Ishikawa (cell line): Measurements from ENCODE around the gene ADK.

Experiments
- CEBPB ChIP-seq: IDR thresholded peaks from 2 replicates; pipeline ENCODE4 v1.6.1; 2012
- CREB1 ChIP-seq: IDR thresholded peaks from 2 replicates; pipeline ENCODE4 v1.6.1; 2012; ENCODE audit warnings: low read depth
- EGR1 ChIP-seq: IDR thresholded peaks from 2 replicates; pipeline ENCODE4 v1.6.1; 2012
- EP300 ChIP-seq: IDR thresholded peaks from 2 replicates; pipeline ENCODE4 v1.6.1; 2012; ENCODE audit warnings: borderline replicate concordance
- FOXM1 ChIP-seq: IDR thresholded peaks from 2 replicates; pipeline ENCODE4 v1.6.1; 2012; ENCODE audit warnings: low read depth, borderline replicate concordance
- NFIC ChIP-seq: IDR thresholded peaks from 2 replicates; pipeline ENCODE4 v1.6.1; 2012
- RAD21 ChIP-seq: IDR thresholded peaks from 2 replicates; pipeline ENCODE4 v1.6.1; 2012; ENCODE audit warnings: low read depth
- TAF1 ChIP-seq: IDR thresholded peaks from 2 replicates; pipeline ENCODE4 v1.6.1; 2012; ENCODE audit warnings: low read depth, mild to moderate bottlenecking
- TCF12 ChIP-seq: IDR thresholded peaks from 2 replicates; pipeline ENCODE4 v1.6.1; 2012; ENCODE audit warnings: low read depth
- TEAD4 ChIP-seq: IDR thresholded peaks from 2 replicates; pipeline ENCODE4 v1.6.1; 2012
- YY1 ChIP-seq: IDR thresholded peaks from 2 replicates; pipeline ENCODE4 v1.6.1; 2012; ENCODE audit warnings: low read depth
- ZBTB7A ChIP-seq: IDR thresholded peaks from 2 replicates; pipeline ENCODE4 v1.6.1; 2012; ENCODE audit warnings: low read depth
- TF ChIP-seq, protein P1 (sequence below): IDR thresholded peaks from 2 replicates; pipeline ENCODE4 v1.6.1; 2012
- TF ChIP-seq, protein P2 (sequence below): IDR thresholded peaks from 2 replicates; pipeline ENCODE4 v1.6.1; 2012
- TF ChIP-seq, protein P3 (sequence below): IDR thresholded peaks from 2 replicates; pipeline ENCODE4 v1.6.1; 2012; ENCODE audit warnings: low read depth, mild to moderate bottlenecking

ADK gene

DNA sequence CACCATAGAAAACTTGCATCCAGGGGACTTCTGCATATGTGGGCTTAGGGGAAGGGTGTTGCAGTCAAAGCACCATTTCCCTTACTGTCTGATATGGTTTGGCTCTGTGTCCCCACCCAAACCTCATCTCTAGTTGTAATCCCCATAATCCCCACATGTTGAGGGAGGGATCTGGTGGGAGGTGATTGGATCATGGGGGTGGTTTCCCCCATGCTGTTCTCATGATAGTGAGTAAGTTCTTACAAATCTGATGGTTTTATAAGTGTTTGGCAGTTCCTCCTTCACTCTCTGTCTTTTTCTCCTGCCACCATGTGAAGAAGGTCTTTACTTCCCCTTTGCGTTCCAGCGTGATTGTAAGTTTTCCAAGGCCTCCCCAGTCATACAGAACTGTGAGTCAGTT, 177.4 kb downstream of the ADK start:
- no peak for TF ChIP-seq ZBTB7A
- TF ChIP-seq CREB1, result no peak
- TF ChIP-seq, protein P1, sequence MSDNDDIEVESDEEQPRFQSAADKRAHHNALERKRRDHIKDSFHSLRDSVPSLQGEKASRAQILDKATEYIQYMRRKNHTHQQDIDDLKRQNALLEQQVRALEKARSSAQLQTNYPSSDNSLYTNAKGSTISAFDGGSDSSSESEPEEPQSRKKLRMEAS, result no peak
- no peak for TF ChIP-seq RAD21
- TF ChIP-seq EP300, result no peak
- TF ChIP-seq NFIC, result no peak
- no peak for TF ChIP-seq TAF1
- TF ChIP-seq, protein P2, sequence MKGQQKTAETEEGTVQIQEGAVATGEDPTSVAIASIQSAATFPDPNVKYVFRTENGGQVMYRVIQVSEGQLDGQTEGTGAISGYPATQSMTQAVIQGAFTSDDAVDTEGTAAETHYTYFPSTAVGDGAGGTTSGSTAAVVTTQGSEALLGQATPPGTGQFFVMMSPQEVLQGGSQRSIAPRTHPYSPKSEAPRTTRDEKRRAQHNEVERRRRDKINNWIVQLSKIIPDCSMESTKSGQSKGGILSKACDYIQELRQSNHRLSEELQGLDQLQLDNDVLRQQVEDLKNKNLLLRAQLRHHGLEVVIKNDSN, result no peak

DNA sequence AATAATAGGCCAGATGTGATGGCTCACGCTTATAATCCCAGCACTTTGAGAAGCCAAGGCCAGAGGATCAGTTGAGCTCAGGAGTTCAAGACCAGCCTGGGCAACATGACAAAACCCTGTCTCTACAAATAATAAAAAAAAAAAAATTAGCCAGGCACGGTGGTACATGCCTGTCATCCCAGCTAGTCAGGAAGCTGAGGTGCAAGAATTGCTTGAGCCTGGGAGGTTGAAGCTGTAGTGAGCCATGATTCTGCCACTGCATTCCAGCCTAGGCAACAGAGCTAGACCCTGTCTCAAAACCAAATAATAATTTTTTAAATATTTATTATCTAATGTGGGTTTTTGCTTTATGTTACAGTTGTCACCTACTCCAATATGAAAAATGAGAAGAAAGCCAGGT, 178.9 kb downstream of the ADK start:
- TF ChIP-seq, protein P1, result no peak
- TF ChIP-seq CREB1, result no peak
- TF ChIP-seq CEBPB, result no peak
- no peak for TF ChIP-seq TEAD4
- no peak for TF ChIP-seq FOXM1
- no peak for TF ChIP-seq EGR1
- TF ChIP-seq RAD21, result no peak
- TF ChIP-seq YY1, result no peak
- no peak for TF ChIP-seq ZBTB7A
- TF ChIP-seq, protein P3, sequence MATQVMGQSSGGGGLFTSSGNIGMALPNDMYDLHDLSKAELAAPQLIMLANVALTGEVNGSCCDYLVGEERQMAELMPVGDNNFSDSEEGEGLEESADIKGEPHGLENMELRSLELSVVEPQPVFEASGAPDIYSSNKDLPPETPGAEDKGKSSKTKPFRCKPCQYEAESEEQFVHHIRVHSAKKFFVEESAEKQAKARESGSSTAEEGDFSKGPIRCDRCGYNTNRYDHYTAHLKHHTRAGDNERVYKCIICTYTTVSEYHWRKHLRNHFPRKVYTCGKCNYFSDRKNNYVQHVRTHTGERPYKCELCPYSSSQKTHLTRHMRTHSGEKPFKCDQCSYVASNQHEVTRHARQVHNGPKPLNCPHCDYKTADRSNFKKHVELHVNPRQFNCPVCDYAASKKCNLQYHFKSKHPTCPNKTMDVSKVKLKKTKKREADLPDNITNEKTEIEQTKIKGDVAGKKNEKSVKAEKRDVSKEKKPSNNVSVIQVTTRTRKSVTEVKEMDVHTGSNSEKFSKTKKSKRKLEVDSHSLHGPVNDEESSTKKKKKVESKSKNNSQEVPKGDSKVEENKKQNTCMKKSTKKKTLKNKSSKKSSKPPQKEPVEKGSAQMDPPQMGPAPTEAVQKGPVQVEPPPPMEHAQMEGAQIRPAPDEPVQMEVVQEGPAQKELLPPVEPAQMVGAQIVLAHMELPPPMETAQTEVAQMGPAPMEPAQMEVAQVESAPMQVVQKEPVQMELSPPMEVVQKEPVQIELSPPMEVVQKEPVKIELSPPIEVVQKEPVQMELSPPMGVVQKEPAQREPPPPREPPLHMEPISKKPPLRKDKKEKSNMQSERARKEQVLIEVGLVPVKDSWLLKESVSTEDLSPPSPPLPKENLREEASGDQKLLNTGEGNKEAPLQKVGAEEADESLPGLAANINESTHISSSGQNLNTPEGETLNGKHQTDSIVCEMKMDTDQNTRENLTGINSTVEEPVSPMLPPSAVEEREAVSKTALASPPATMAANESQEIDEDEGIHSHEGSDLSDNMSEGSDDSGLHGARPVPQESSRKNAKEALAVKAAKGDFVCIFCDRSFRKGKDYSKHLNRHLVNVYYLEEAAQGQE, result no peak

DNA sequence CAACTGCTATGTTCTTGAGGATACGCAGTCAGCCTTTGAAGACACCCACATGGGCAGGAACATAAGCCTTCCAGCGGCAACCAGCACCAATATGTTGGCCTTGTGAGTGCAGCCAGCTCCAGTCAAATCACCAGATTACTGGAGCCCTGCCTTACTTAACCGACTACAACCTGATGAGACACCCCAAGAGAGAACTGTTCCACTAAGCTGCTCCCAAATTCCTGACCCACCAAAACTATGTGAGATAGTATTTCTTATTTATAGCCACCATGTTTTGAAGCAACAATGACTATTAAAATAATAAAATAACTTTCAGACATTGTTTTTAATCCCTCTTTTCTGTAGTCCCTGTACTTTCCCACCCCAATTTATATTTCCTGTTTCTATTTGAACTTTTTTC, 179.6 kb downstream of the ADK start:
- no peak for TF ChIP-seq TEAD4
- no peak for TF ChIP-seq YY1
- no peak for TF ChIP-seq RAD21
- TF ChIP-seq TCF12, result no peak
- no peak for TF ChIP-seq EGR1
- TF ChIP-seq, protein P3, result no peak
- no peak for TF ChIP-seq TAF1
- TF ChIP-seq CEBPB, result no peak
- TF ChIP-seq, protein P2, result no peak
- no peak for TF ChIP-seq ZBTB7A
- no peak for TF ChIP-seq CREB1
- TF ChIP-seq NFIC, result no peak
- TF ChIP-seq, protein P1, result no peak
- no peak for TF ChIP-seq FOXM1
- no peak for TF ChIP-seq EP300

DNA sequence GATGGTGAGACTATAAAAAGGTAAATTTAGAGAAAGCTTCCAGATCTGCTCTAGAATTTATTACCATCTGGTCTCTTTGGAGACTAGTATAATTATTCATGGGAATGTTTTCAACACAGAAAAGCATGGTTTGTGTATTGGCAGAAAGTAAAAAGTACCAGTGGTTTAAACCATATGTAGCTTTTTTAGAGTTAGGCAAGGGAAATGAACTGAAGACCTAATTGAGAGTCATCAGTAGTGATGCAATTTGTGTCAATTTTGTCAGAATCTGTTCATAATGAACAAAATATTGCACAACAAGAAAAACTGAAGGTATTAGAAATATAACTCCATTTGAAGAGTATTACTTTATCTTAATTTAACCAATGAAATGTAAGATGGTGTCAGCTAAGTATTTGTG, 181.4 kb downstream of the ADK start:
- TF ChIP-seq, protein P1, result no peak
- TF ChIP-seq NFIC, result no peak

DNA sequence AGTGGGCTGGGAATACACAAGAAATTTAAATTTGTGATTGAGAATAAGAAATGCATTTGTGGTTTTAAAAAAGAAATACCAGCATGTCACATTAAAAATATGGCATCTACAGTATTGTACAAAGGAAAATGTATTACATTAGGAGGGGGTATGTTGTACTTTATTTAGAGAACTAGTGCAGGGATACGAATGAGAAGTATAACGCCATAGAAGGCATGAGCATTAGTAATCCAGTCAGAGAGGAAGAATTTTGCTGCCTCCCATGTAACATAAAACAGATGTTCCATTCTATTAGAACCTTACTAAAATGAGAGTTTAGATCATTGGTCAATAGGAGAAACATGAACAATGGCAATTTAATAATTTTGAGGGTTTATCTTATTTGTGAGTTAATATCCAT, 182.2 kb downstream of the ADK start:
- TF ChIP-seq CEBPB (no peak), YY1 (no peak), FOXM1 (no peak), EP300 (no peak), TAF1 (no peak), ZBTB7A (no peak), TEAD4 (no peak), NFIC (no peak), TCF12 (no peak), RAD21 (no peak), CREB1 (no peak)
- TF ChIP-seq, protein P1, result no peak
- TF ChIP-seq, protein P2, result no peak
- TF ChIP-seq, protein P3, result no peak
